ENCODE results near the gene CREG2.

Gene CREG2

DNA sequence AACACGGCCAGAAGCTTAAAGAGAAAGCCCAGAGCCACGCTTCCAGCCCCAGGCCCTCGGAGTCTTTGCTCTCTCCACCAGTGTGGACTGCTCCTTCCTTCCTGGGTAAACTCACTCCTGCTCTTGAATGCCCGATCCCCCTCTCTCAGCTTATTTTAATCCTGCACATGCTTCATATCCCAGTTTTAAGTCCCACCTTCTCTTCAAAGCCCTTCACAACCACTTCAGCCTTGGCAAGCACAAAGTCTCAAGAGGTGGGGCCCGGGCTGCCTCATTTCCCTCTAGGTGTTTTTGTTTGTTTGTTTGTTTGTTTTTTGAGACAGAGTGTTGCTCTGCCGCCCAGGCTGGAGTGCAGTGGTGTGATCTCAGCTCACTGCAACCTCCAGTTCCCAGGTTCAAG lies 21.6 kb upstream of the CREG2 start:
- DNase-seq (ENCODE audit: low read depth), result no peak

DNA sequence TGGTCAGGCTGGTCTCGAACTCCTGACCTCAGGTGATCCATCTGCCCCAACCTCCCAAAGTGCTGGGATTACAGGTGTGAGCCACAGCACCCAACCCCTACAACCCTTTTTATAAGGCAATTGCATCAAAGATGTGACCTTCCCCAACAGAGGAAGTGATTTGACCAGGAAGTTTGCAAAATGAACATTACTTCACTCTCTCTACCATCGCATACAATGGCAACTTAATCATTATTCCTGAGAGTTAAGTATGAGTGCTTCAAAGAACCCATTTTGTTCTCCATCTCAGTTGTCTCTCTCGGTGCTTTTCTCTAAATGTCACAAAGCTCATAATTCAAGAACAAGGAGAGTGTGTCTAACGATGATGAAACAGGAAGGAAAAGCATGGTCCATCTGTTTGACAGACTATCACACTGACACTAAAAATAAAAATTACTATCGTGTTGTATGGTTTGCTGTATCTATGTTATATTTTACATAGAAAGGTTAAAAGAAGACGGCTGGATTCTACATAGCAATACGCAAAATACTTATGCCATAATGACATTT lies 18.1 kb upstream of the CREG2 start:
- no peak for DNase-seq (ENCODE audit: low read depth)

DNA sequence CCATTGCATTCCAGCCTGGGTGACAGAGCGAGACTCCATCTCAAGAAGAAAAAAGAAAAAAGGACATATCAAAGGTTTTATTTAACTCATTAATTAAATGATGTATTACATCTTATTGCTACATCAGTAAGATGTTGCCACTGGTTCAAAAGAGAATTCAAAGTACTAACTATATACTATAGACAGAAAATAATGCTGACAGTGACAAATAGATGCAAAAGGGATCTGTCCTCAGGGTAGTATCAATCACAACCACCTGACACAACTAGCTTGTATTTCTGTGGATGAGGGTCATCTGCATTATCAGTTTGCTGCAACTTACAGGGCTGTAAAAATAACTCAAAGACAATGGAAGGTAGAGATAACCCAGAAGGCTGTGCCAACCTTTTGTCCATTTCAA lies 16.4 kb upstream of the CREG2 start:
- DNase-seq (ENCODE audit: low read depth), result no peak

DNA sequence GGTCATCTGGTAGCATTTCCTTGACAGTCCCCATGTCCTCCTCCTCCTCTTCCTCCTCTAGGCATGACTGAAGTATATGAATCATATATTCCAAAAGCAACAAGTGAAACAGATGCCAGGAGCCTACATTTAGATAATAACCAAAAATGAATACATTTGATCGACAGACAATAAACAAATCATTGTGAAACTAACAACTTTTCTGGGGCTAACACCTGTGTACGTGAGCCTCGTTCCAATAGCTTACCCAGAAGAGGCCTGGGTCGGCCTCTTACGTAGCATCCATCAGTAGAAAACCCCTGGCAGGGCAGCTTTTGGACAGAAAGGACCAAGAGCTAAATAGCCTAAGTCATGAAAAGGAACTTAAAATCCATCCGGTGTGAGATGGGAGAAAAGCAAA lies 15.3 kb upstream of the CREG2 start:
- DNase-seq (ENCODE audit: low read depth), result no peak

DNA sequence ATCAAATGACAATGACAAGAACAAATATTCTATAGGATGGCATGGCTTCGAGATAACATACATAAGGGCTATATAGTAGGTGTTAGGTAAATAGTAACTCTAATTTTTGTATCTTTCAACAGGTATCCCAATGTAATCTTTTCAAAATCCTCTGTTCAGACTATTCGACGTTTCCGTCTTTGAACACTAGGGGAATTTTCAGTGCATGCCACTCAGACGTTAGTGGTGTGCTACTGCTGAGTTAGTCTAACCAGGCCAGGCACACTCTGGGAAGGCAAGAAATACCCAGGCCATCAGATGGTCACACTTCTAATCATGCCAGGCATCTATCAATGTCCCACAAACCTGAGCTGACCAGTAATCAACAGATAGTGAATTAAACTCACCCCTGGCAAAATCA lies 14.6 kb upstream of the CREG2 start:
- DNase-seq (ENCODE audit: low read depth), result no peak

DNA sequence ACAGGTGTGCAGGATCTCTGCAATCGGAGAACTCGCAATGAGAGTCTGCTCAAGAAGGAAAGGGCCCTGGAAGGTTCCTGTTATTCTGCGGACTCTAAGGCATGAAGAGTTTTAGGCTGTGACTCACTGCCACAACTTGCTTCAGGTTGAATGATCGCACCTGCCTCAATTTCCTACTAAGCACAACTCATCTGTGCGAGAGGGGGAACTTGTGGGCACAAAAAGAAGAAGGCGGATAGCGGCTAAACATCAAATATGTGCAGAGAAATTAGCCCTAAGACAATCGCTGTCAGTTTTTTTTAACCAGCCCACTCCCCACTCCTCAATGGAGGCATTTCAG lies 14.0 kb upstream of the CREG2 start:
- DNase-seq (ENCODE audit: low read depth), result no peak

DNA sequence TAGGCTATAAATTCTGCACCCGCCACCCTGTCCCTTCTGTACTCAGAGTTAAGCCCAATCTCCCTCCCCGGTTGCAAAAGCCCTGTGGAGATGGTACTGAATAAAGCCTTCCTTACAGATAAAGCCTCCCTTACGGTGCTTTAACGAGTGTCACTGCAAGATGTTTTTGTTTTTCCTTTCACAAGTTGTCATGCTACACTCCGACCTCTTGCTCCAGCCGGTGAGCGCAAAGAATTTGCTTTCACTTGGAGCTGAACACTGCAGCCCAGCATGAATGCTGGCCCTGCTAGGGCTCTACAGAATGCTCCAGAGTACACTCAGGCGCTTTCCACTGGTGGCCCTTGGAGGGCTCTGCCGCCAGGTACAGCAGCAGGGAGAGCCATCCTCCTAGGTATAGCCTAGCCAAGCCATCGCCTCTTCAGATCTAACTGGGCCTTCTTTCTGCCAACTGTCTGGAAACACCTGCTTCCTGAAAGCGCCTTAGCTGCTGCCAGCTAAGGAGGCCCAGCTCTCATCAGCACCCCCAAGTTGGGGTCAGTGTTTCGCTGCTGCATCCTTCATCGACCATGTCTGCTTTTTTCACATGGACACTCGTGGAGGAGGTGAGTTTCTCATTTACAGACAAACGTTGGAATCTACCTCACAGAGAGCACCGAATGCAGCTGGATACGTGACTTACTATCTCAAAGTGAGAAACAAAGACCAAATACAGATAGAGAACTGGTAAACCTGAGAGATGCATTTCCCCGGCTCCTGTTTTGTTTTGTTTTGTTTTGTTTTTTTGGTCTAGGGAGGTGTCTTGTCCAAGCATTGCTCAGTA lies 13.4 kb upstream of the CREG2 start:
- DNase-seq (ENCODE audit: low read depth), result no peak

DNA sequence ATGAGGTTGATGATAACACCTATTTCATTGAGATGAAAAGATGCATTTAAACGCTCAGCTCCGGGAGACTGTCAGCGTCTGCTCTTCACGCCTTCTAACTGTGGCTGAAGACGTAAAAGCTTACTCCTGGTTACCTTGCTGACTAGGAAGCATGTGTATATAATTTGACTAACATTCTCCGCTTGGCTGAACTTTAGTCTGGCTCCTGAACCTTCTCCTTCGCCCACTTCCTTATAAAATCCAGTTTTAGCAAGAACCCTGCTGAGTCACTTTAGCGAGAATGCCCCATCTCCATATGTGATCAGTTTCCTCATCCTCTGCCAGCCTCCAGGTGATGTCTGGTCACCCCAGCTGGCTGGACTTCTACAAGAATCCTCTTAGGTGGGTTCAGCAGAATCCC lies 12.7 kb upstream of the CREG2 start:
- DNase-seq (ENCODE audit: low read depth), result no peak

DNA sequence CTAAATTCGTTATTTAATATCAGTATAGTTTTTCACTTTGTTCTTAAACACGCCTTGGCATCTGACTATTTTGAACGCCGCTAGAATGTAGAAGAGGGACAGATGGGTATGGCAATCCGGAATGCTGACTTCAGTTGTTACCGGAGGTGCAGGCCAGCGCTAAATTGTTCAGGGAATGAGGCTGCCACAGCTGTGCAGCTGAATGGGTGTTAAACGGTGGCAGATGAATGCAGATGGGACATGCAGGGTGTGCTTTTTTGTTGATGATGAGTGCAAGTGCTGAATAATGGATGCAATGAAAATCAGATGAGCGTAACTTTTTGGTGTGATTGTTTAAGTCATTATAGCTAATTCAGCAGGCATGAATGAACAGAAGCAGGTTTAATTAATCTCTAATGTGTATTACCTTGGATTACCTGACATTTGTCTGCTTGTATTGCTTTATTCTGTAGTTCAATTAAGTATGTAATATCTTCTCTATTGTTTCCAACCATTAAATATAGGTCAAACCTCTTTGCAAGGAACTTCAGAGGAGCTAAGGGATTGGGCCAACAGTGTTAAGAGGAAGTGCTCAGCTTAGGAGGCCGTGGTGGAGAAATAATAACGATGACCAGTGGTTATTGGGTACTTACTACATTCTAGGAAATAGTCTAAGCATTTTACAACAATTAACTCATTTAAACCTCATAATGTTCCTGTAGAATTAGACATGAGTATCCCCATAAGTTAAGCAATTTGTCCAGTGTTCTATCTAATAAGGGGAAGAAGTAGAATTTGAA lies 11.9 kb upstream of the CREG2 start:
- DNase-seq (ENCODE audit: low read depth), result no peak

DNA sequence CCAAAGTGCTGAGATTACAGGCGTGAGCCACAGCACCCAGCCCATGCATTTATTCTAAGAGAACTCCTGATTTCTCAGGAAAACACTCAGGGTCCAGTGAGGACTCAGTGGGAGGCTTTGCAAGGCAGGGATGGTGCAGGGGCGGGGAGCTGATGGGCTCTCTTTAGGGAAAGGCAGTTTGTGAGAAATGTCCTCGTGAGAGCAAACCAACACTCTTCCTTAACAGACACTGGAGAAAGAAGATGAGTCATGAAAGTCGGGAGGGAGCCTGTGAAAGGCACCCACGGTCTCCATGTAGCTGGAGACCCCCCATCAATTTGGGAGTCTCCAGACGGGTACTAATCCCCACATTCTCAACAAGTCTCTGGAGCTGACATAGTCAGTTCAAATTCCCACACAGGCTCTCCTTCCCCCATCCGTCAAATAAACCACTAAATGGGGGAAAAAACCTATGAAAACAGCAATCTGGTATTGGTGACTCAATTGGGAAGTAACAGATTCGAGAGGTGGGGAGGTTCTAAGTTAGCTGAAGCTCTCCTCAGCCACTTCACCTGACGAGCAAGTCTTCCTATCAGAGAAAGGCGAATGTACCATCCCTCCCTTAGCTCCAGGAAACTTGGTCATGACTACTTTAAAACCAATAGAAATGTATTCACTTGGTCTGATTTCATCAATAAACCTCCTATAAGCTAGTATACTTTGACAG lies 11.0 kb upstream of the CREG2 start:
- DNase-seq (ENCODE audit: low read depth), result no peak

DNA sequence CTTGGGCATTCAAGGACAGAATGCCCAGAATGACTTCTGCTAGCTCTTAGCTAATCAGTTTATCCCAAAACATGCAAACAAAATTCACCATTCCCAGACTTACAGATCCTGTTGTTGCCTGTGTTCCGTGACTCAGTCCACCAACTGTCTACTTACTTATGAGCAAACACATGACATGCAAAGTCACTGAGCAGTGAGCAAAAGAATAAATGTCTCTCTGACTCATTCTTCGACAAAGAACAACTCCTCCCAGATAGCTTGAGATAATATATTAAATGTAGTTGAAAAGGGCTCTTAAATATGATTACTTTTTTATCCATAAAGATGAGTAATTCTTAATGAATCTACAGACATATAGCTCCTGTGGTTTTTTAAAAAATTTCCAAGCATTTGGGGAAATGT lies 9.0 kb upstream of the CREG2 start:
- DNase-seq (ENCODE audit: low read depth), result no peak

DNA sequence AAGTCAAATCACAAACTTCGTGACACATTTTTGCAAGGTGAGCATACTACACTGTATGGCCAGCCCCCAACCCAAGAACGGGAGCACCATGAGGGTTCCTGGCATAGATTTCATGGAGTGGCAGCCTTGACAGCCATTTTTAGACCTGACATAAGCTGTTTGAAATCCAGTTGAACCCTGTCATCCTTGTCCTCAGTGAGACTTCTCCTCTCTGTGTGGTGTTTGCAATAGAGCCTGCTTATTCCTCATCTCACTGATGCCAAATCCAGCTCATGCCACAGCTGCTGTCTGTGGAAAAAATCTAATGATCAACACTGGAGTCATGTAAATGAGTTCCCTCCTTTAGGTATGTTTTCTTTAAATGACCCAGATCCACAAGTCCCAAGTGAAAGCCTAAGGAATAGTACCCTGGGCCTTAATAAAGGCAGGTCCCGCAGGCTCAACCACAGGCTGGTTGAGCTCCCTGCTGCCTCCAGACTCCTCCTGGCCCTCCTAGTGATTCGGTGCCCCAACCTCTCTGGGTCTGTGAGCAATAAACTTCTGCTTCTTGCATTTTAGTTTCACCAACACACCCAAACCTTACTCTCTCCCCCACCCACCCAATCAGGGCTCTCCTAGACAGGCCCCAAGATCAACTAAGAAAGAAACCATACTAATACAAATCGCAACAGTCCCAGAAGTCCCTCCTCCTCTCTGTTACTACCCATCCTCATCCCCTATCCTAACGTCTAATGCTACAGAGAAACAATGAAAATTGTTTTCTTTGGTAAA lies 8.4 kb upstream of the CREG2 start:
- no peak for DNase-seq (ENCODE audit: low read depth)

DNA sequence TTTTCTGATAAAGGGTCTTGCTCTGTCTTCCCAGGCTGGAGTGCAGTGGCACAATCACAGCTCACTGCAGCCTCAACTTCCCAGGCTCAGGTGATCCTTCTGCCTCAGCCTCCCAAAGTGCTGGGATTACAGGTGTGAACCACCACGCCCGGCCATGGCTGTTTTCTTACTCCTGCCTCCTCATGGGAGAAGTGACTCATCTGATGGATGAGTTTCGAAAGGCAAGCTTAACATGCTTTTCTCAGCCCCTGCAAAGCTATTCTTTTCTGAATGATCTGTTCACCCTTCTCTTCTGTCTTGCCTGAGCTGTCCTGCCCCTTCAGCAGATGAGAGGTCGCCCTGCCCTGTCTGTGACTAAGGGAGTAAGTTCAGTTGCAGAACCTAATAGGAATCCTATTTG lies 929 bp upstream of the CREG2 start:
- no peak for DNase-seq (ENCODE audit: low read depth)

DNA sequence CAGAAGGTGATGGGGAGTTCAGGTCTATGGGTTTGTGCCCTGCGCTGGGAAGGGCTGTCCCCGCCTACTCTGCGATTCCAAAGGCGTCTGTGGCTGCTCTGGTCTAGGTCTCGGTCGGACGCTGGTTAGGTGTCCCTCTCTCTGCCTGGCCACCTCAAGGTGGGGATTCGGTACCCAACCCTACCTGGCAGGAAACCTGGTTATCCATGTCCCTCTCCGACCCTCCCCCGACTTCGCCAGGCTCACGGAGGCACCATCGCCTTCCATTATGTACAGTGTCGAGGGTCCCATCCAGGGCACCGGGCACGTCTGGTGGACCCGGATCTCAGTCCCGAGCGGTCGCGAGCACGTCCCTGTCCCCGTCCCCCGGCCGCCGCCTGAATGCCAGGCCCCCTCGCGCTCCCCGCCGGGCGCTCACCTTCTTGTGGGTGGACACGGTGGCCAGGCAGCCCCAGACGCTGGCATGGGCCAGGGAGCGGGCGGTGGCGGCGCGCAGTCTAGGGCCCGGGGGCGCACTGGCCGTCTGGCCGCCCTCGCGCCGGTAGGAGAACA lies 628 bp downstream of the CREG2 start:
- no peak for DNase-seq (ENCODE audit: low read depth)

DNA sequence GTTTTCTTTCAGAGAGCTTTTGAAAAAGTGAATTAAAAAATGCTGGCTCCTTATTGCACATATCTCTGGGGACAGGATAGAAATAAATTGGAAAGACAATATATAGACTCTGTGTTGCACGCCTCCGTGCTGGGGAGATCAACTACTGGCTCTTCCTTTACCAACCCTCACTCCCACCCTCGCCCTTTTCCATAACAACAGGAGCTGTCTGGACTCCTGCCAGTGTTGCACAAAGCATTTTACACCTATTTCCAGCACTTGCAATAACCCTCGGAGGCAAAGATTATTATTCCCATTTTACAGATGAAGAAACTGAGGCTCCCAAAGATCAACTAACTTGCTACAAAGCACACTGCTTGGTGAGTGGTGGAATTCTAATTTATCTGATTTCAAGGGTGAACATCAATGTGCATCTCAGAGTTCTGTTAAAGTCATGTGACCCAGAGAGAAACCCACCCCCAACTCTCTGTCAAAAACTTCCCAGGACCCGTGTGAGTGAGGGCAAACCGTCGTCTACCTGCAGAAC lies 4.2 kb downstream of the CREG2 start:
- DNase-seq (ENCODE audit: low read depth), result no peak

DNA sequence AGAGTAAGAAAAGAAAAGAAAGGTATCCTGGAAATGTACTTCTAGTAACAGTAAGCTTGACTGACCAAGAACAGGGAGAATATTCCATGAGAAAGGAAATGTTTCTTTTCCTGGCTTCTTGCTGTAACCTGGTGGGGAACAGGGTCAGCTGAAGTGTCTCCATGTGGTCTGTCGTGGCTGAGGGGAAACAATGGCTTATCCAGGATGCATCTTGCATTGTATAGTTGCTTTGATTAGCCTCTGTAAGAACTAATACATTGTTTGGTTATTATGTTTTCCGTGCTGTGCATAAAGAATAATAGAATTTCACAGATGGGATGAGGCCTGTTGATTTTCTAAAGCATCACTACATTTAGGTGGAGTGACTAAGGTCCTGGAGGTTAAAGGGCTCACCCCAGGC lies 4.9 kb downstream of the CREG2 start:
- DNase-seq (ENCODE audit: low read depth), result no peak

DNA sequence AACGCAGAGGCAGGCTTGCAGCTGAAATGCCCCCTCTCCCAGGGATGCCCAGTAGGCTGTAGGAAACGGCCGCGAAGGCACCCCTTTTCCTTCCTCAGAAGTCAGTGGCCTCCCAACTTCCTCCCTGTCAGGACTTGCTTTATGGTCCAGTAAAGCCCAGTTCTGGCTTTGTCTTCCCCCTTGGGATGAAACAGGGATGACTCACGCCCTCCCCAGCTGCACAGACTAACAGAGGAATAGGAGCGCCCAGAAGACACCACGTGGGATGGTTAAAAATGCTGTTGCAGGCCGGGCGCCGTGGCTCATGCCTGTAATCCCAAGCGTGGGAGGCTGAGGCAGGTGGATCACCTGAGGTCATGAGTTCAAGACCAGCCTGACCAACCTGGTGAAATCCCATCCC lies 6.9 kb downstream of the CREG2 start:
- DNase-seq (ENCODE audit: low read depth), result no peak

DNA sequence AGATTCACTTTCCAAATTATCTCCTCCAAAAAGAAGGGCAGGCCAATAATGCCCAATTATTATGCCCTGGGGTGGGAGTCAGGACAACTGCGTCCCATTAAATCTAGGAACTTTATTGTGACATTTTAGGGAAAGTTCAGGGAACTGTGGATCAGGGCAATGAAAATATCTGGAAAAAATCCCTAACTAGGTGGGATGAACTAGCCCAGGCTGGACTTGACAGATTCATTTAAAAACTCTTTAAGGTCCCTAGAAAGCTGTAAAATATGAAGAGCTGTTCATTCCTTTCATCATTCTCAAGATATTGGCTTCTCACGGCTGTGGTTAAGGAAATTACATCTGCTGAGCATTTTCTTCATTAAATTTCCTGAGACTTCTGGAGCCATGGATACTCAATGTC lies 8.2 kb downstream of the CREG2 start:
- no peak for DNase-seq (ENCODE audit: low read depth)

DNA sequence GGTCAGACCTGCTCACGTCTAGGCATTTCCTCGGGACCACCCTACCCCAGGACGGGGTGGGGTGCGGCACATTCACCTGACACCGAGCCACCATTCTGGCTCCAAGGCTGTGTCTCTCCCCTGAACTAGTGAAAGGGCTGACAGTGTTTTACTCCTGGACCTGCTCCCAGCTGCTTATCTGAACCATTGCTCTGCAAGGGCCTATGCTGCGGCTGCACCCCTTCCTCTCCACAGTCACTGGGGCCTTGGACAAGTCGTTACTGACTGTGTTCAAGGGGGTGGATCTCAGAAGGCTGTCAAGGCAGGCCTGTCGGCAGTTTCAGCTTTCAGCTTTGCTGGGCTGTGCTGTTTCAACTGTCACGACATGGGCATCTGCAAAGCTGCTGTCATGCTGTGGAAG lies 11.7 kb downstream of the CREG2 start:
- no peak for DNase-seq (ENCODE audit: low read depth)

DNA sequence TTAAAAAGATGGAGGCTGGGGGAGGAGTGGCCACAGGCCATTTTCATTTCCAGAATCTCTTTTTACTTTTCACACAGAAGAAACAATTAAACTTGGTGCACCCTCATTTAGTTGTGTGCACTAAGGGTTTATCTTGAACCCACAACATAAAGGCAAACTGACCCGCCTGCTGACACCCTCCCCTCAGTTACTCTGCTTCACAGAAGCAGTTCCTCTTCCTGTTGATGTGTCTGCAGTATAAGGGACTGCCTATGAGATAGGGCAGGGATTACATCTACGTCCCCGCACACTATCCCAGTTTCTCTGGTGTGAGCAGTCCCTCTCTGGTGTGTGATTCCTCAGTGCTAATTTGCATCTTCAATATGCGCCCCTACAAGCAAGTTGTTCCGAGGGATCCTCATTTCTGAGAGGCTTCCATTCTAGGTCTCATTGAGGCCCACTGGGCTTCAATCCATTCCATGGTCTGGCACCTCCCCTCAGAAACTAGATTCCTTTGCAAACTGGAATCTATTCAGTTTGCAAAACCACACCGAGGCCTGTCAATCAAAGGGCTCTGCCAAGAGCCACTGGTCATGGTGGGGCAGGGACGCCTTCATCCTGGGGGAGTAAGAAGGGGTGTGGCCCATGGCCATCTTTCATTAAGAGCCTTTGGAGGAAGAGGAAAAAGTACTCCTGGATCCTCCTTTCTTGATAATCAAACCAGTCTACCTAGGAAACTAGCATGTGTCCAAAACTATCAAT lies 12.3 kb downstream of the CREG2 start:
- DNase-seq (ENCODE audit: low read depth), result no peak

DNA sequence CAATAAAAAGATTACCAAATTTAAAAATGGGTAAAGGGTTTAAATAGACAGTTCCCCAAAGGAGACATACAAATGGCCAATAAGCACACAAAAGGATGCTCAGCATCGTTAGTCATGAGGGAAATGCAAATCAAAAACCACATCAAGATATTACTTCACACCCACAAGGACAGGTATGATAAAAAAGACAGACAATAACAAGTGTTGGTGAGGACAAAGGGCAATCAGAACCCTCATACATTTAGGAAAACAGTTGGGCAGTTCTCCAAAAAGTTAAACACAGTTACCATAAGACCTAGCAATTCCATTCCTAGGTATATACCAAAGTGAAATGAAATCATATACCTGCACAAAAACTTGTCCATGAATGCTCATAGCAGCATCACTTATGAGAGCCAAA lies 14.5 kb downstream of the CREG2 start:
- no peak for DNase-seq (ENCODE audit: low read depth)
